HG03378 (cell line): ENCODE results near the gene NUDT9.

Source experiments
- ATAC-seq: cut with Tn5 transposase; IDR thresholded peaks from one replicate; pipeline ENCODE4 v1.9.1; 2021; ENCODE audit warnings: mild to moderate bottlenecking, moderate library complexity; ENCODE audit not compliant: unreplicated experiment

NUDT9 gene

DNA sequence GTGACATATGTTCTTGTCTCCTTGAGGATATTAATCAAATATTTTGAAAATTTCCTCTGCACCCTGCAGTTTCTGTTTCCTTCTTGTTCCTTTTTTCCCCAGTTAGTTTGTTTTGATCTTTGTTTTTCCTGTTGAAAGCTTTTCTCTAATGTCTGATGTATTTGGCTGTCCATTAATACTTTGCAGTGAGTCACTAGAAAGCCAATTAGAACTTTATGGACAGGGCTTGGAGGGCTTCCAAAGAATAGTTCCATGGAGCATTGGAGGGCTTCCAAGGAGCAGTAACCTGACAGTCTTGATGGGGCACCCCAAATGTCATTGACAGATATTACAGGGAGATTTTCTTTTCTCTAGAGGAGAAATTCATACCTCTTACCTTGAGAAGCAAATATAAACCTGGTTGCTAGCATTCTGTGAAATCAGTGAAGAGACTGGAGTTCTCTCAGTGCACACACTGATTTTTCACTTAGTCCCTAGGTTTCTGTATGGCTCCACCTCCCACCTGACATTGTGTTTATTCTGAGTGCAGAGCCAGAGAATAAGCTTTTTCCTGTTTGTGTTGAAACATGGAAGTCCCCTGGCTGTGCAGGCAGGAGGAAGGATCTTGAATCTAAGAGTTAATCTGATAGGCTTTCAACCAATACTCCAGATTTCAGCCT is 80.3 kb downstream of the NUDT9 start:
- ATAC-seq = no peak

GRCh38 chr4:87505862-87506261 is 83.5 kb downstream of the NUDT9 start:
- no peak for ATAC-seq

- no peak for ATAC-seq
These were observed 84.8 kb downstream of the NUDT9 start for GRCh38 chr4:87506974-87507701.
